ENCODE results near the gene DRC7.
A peak's percentile ranks its signal among the peaks of the same experiment; 100 is the strongest.

Gene DRC7

DNA sequence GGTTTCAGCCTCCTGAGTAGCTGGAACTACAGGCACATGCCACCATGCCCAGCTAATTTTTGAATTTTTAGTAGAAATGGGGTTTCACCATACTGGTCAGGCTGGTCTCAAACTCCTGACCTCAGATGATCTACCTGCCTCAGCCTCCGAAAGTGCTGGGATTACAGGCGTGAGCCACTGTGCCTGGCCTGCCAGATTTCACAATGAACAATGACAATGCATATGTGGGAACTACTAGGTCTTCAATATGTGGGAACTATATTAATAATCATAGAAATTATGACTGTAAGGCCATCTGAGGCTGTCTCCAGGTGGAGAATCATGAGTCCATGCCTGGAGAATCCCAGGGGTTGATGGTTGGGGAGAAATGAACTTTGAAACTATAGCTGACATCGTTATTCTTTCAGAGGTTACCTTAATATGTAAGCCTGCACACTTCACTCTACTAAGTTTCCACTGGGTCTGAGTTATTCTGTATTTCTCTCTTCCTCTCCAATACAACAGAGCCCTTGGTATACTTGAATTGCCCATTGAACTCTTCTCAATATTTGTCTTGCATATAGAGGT lies 7.2 kb upstream of the DRC7 start:
- intact Hi-C loops (cut with DNase I): no loop called here
- peak in 1 of 42 donors; percentile 0 for DNase-seq

DNA sequence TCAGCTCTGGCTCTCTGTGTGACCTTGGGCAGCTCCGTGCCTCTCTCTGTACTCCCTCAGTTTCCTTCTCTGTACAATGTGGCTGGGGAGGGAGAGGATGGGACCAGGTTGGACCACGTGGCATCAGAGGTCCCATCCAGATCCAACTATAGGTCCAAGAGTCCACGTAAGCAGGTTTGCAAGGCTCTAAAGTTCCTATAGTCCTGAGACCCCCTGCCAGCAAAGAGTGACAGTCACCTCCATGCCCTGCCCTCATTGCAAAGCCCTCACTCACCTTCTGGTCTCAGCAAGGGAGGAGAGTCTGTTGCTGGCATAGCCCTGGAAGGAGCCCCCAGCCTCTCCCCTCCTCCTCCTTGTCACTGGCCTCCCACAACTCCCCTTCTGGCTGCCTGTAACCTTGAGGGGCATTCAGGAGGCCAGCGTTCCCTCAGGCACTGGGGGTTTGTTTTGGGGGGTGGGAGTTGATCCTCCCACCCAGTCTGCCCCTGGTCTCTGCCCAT lies 6.1 kb upstream of the DRC7 start:
- peak in 1 of 42 donors; percentile 0 for DNase-seq
- intact Hi-C loops (cut with DNase I): no loop called here

- peak in 2 of 42 donors; percentile 0 to 1 for DNase-seq
- intact Hi-C loops (cut with DNase I): no loop called here
Measured at GRCh38 chr16:57688987-57689761, 5.4 kb upstream of the DRC7 start.

- DNase-seq: peak in 1 of 42 donors; percentile 12
- intact Hi-C loops (cut with DNase I): no loop called here
Measured at GRCh38 chr16:57689762-57690558, 4.6 kb upstream of the DRC7 start.

DNA sequence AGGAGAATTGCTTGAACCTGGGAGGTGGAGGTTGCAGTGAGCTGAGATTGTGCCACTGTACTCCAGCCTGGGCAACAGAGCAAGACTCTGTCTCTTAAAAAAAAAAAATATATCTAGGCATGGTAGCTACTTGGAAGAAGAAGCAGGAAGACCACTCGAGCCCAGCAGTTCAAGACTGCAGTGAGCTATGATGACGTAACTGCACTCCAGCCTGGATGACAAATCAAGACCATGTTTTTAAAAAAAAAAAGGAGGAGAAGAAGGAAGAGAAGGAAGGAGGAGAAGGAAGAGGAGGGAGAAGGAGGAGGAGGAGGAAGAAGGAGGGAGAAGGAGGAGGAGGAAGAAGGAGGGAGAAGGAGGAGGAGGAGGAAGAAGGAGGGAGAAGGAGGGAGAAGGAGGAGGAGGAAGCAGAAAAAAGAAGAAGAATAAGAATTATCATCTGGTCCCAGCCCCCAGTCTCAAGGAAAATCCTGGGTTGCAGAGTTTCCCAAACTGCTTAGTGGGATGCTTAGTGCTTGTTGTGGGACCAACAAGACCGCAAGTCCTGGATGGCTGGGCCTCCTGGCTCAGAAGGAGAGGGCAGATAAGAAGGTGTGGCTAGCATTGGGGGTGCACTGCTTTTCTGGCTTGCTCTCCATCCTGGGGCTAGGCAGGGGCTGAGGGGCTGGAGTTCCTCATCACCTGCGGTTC lies 3.7 kb upstream of the DRC7 start:
- intact Hi-C loops (cut with DNase I): no loop called here
- peak in 1 of 42 donors; percentile 4 for DNase-seq

GRCh38 chr16:57692636-57693035 lies 2.0 kb upstream of the DRC7 start:
- no peak for DNase-seq
- intact Hi-C loops (cut with DNase I): no loop called here

GRCh38 chr16:57693550-57693949 lies 1.1 kb upstream of the DRC7 start:
- intact Hi-C loops (cut with DNase I): no loop called here
- DNase-seq: no peak

GRCh38 chr16:57694231-57694724 lies 328 bp upstream of the DRC7 start:
- intact Hi-C loops (cut with DNase I): no loop called here

GRCh38 chr16:57695680-57696069 lies 1.1 kb downstream of the DRC7 start:
- no peak for DNase-seq
- intact Hi-C loops (cut with DNase I): no loop called here

More at GRCh38 chr16:57694231-57694724, 328 bp upstream of the DRC7 start:
- DNase-seq: no peak

- DNase-seq: no peak
- intact Hi-C loops (cut with DNase I): no loop called here
Measured at GRCh38 chr16:57696240-57696639, 1.6 kb downstream of the DRC7 start.

DNA sequence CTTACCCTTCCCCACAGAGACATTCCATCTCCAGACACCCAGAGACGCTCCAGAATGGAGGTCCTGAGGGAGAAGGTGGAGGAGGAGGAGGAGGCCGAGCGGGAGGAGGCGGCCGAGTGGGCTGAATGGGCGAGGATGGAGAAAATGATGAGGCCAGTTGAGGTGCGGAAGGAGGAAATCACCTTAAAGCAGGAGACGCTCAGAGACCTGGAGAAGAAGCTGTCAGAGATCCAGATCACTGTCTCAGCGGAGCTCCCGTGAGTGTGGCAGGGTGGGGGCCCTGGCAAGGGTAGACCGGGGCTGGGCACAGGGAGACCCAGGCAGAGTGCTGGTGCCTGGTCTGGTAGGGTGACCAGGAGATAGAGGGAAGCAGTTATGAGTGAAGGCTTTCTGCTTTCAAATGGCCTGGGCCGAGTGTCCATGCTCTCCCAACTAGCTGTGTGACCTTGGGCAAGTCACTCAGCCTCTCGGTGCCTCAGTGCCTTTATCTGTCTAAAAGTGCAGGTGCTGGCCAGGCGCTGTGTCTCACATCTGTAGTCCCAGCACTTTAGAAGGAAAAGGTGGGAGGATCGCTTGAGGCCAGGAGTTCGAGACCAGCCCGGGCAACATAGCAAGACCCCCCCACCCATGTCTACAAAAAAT lies 3.4 kb downstream of the DRC7 start:
- DNase-seq: no peak
- intact Hi-C loops (cut with DNase I): no loop called here

DNA sequence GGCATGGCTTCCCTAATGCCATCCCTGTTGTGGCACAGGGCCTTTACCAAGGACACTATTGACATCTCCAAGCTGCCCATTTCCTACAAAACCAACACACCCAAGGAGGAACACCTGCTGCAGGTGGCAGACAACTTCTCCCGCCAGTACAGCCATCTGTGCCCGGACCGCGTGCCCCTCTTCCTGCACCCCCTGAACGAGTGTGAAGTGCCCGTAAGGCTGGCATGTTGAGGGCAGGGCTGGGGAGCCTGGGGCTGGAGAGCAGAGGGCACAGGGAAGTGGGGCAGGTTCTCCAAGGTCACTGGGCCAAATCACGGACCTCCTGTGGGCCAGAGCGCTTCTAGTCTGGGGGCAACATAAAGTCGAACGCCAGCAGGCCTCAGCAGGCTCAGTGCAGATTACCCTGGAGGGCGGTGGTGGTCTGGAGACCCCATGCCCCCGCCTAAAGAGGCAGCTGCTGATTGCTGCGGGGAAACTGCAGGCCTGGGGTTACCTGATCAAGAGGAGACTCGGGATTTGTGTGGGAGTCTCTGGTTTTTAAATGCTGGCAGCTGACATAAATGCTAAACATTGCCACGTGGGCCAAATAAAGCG lies 4.3 kb downstream of the DRC7 start:
- DNase-seq: no peak
- intact Hi-C loops (cut with DNase I): no loop called here

DNA sequence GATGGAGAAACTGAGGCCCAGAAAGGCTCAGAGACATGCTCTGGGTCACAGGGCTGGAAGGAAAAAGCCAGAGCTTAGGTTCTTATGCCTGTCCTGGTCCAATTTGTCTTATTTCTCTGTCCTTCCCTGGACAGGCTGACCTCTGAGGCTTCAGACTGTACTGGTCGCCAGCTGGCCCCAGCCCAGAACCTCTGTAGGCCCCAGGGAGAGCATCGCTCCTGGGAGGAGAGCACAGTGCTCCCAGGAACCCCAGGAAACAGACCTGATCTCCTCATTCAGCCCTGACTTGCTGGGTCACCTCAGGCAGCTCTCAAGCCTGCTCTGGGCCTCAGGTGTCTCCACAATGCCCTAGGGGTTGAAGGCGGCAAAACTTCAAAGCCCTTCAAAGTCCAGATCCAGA lies 4.9 kb downstream of the DRC7 start:
- no peak for DNase-seq
- intact Hi-C loops (cut with DNase I): no loop called here

DNA sequence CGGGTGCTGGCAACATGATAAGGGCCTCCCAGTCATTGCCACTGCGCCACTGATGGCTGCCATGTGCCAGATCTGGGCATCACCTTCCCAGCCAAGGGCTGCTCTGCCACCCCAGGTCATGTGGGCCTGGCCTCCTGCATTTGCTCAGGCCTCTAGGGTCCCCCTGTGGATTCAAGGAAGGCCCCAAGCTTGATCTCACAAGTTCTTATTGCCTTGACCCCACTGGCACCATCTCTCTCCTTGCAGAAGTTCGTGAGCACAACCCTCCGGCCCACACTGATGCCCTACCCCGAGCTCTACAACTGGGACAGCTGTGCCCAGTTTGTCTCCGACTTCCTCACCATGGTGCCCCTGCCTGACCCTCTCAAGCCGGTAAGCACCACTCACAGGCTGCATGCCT lies 5.3 kb downstream of the DRC7 start:
- DNase-seq: no peak
- intact Hi-C loops (cut with DNase I): no loop called here

DNA sequence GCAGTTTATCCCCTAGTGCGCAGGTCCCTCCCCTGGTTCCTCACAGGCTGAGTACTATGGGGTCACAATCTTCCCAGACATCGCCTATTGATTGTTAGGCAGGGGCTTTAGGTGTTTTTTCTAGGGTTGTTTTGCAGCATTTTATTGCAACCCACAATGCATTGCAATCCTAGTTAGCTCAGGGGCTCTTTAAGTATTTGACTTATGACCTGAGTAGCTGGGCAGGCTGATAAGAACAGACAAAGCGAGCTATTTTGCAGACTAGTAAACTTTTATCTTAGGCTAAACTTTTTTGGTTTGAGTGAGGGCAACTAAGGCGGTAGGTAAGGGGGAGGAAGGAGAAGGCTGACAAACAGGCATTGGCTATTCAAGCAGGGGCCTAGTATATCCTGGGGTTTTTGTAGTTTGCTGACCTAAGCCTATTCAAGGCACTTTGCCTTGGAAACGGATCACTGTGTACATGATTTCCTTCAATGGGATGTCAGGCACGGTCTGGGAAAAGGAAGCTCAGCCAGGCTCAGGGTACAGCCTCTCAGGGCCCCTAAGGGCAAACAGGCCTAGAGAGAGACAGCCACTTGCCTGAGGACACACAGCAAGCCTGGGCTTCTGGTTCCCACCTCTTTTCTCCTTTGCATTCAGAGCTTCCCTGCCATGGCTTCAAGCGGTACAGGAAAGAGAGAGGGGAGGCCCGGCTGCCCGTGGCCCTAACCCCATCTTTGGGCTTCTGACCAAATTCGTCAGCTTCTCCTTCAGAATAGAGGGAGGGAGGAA lies 6.4 kb downstream of the DRC7 start:
- intact Hi-C loops (cut with DNase I): no loop called here
- DNase-seq: no peak

- intact Hi-C loops (cut with DNase I): no loop called here
Measured at GRCh38 chr16:57701759-57702371, 7.3 kb downstream of the DRC7 start.

GRCh38 chr16:57703416-57704010 lies 8.9 kb downstream of the DRC7 start:
- no peak for DNase-seq
- intact Hi-C loops (cut with DNase I): no loop called here

More at GRCh38 chr16:57701759-57702371, 7.3 kb downstream of the DRC7 start:
- no peak for DNase-seq
